NCI-H1092 (cell line): ENCODE results near the gene SCAF8.

Experiments
- DNase-seq: peaks from one replicate; lab custom pipeline; 2025; lab: John Stamatoyannopoulos, UW

SCAF8 gene

GRCh38 chr6:154841109-154841508 lies 107.9 kb downstream of the SCAF8 start:
- DNase-seq, result no peak

- DNase-seq, result no peak
Observed at GRCh38 chr6:154842833-154843232, 109.6 kb downstream of the SCAF8 start.

- no peak for DNase-seq
Observed at GRCh38 chr6:154847318-154847717, 114.1 kb downstream of the SCAF8 start.

GRCh38 chr6:154848580-154848979 lies 115.4 kb downstream of the SCAF8 start:
- peak; percentile 69 for DNase-seq

DNA sequence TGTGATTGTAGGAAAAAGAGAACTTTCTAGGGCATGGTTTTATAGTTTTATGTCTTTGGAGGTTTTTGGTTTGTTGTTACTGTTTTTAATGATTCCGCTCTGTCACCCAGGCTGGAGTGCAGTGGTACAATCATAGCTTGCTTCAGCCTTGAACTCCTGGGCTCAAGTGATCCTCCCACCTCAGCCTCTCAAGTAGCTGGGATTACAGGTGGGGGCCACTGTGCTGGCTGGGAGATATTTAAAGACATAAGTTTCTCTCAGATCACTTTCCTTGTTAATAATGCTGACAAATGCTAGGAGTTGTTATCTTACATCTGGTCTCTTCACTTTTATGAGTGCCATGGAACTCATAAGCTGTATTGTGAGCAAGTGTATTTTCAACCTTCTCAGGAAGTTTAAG lies 116.3 kb downstream of the SCAF8 start:
- no peak for DNase-seq

DNA sequence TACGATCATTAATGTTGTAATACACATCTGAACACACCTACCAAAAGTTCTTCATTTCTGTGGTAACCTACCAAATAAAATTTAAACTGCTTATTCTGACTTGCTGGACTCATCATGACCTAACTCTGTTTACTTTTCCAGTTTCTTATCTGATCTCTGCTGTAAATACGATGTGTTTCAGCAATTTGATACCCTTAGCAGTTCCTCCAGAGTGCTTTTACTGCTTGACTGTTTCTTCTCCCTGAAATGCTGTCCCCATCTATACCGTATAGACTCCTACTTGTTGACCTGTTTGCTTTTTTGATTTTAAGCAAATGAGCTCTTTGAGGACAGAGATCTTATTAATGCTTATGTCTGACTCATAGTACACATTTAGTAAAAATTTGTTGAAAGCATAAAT lies 119.5 kb downstream of the SCAF8 start:
- DNase-seq, result no peak

GRCh38 chr6:154857529-154857928 lies 124.3 kb downstream of the SCAF8 start:
- no peak for DNase-seq

GRCh38 chr6:154861825-154862224 lies 128.6 kb downstream of the SCAF8 start:
- no peak for DNase-seq

DNA sequence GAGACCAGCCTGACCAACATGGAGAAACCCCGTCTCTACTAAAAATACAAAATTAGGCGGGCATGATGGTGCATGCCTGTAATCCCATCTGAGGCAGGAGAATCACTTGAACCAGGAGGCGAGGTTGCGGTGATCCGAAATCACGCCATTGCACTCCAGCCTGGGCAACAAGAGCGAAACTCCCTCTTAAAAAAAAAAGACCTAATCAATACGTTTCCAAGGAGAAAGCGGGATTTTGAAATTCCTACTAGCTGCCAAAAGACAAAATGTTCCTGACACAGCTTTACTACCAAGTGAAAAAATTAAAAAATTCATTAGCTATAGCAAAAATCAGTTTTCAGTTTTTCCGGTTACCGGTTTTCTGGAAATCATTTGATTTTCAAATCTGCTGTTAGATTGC lies 129.3 kb downstream of the SCAF8 start:
- DNase-seq, result no peak

DNA sequence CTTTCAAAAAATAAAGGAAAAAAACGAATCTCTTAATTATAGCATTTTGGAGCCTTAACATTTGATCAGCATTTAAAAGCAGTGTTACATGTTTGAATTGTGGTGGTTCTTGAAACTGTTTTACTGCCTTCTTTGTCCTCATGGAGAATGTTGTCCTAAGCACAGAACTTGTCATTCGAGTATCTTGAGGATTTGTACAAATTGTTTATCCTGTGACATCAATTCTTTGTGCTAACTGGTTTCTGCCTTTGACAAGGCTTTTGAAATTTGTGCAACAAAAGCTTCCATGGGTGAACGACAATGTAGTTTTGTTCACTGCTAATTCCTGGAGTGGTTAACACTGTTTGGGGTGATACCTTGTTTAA lies 130.8 kb downstream of the SCAF8 start:
- no peak for DNase-seq

GRCh38 chr6:154865291-154865690 lies 132.1 kb downstream of the SCAF8 start:
- DNase-seq, result no peak

DNA sequence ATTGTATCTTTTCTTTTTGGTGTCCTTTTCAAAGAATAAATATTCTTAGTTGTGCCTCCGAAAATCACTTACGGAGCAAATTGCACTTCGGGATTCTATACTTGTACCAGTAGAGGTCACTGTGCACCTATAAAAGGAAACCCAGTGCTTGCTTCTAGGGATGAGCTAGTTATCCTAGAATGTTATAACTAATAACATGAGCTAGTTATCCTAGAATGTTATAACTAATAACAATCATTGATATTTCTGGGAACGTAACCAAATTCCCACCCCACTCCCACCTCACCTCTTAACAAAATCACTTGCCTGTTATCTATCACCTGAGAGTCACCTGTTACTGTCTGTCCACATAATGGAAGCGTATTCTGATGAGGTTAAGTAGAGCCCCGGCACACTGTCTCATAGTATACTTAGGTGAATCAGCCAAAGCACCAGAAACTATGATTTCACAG lies 135.0 kb downstream of the SCAF8 start:
- DNase-seq, result peak; percentile 17

DNA sequence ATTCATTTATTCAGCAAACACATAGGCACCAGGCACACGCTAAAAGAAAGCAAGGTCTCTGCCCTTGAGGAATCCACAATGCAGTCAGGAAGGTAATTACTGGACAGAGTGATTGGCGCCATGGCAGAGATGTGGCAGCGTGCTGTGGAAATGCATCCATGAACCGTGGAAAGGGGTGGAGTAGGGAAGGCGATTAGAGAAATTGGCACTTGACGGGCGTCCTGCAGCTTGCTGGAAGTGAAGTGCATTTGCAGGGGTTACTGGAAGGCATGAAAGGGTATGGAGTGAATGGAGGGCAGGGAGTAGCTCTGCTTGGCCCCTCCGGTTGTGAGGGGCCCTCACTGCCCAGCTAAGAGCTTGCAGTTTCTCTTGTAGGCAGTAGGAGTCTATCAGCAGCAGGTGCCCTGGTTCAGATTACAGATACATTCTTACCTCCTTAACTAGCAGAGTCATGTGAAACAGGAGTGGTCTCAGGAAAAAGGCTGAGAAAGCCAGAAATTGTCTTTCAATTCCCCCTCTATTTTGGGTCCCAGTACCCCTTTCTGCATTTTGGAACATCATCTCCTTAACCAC lies 139.4 kb downstream of the SCAF8 start:
- DNase-seq, result no peak

GRCh38 chr6:154873546-154873945 lies 140.3 kb downstream of the SCAF8 start:
- no peak for DNase-seq

GRCh38 chr6:154874773-154875592 lies 141.8 kb downstream of the SCAF8 start:
- no peak for DNase-seq

- no peak for DNase-seq
Observed at GRCh38 chr6:154876486-154877280, 143.5 kb downstream of the SCAF8 start.

DNA sequence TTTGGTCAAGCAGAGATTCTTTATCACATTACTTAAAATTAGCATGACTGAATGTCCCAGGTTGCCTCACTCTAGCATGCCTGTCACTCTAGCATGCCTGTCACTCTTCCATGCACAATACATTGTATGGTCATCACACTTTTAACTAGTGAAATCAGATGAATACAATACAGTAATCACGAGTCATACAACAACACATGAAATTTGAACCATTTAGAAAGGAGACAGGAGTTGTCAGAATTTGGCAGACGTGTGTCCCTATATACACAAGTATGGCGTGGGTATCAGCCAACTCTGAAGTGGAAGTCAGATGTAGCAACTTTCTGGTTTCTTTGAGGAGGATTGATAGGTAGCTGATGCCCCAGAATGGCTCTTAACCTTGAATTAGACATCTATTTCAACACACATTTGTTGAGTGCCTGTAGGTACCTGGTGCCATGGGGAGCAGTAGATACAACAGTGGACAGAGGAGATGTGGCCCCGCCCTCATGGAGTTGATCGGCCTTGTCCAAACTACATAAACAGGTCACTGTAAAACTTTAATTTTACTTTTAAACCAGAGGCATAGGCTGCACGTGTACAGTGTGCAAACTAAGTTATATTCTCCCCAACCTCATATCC lies 145.8 kb downstream of the SCAF8 start:
- no peak for DNase-seq

DNA sequence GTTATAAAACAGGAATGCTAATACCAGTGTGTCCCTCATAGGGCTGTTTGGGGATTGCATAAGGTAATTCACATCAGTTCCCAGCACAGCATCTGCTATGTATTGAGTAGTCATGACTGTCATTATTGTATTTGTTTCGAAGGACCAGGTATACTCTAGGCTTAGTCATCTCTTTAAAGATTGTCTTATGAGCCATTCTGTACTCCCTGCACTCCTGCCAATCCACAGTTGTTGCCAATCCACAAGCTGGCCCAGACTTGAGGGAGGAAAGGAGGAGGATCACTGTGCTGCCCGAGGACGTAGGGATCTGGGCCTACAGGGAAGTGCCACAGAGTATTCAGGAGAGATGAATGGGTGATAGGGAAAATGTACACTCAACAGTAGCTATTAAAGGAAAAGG lies 148.9 kb downstream of the SCAF8 start:
- DNase-seq, result no peak
